ENCODE data around the gene C16orf95. TPM values are rescaled to one million over a fixed set of nuclear protein-coding genes. Genes with fewer than 3 reads are reported as not detected.

Gene C16orf95
- total RNA-seq, 4 donors from 2014 or later = 0.54 to 1.3 (median 0.54) TPM; not detected in 1

- intact Hi-C loops (cut with DNase I) = loop anchor here (5.0 kb wide), 1 partner anchor 712 kb away; no protein-coding TSS in a partner anchor
- H3K36me3 ChIP-seq = no peaks in the 10 kb centered on the region
- no peak for DNase-seq
- H3K27ac ChIP-seq = no peak overlapping the region
- H3K4me3 ChIP-seq (replicated peaks in 1 of 3) = no peak overlapping the region
- H3K9me3 ChIP-seq = no peaks in the 10 kb centered on the region
- no peaks in the 10 kb centered on the region for H3K27me3 ChIP-seq
- 91% methylated on average over 1 to 4 of the region's 4 CpGs for WGBS, 2 donors
- peaks cover 0 to 3% of the 10 kb centered on the region in 2 donors for H3K4me1 ChIP-seq
- TF ChIP-seq, protein P1, sequence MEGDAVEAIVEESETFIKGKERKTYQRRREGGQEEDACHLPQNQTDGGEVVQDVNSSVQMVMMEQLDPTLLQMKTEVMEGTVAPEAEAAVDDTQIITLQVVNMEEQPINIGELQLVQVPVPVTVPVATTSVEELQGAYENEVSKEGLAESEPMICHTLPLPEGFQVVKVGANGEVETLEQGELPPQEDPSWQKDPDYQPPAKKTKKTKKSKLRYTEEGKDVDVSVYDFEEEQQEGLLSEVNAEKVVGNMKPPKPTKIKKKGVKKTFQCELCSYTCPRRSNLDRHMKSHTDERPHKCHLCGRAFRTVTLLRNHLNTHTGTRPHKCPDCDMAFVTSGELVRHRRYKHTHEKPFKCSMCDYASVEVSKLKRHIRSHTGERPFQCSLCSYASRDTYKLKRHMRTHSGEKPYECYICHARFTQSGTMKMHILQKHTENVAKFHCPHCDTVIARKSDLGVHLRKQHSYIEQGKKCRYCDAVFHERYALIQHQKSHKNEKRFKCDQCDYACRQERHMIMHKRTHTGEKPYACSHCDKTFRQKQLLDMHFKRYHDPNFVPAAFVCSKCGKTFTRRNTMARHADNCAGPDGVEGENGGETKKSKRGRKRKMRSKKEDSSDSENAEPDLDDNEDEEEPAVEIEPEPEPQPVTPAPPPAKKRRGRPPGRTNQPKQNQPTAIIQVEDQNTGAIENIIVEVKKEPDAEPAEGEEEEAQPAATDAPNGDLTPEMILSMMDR (IDR thresholded peaks at IDR 0.05) = no peak
- TF ChIP-seq POLR2A (IDR thresholded peaks at IDR 0.05) = no peak
Measured at GRCh38 chr16:87274794-87275193, 42.4 kb downstream of the C16orf95 start.

DNA sequence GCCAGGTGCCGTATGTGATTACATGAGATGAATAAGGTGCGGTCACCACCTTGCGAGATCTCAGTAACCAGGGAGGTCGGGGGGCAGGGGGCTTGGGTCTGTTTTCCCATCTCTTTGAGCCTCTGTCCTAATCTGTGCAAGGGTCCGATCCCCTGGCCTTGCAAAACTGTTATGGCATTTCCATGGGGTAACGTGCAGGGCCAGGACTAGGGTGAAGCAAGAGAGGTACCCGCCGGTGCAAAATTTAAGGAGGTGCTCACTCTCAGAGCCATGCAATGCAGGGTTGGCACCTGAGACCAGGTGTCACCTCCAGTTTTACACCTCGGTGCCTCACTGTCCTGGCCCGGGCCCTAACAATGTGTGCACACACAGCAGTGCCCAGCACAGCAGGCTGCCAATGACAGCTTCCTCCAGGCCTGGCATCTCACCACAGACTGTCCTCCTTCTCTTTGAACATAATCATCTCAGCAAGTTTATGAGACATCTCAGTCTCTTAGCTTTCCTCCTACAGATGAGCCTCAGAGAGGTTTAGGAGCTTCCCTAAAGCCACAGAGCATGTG lies 43.6 kb downstream of the C16orf95 start:
- Histone ChIP-seq H3K36me3 (no peaks in the 10 kb centered on the region), H3K27me3 (no peaks in the 10 kb centered on the region), H3K4me1 (no peaks in the 10 kb centered on the region), H3K4me3 (replicated peaks in 1 of 3) (no peak overlapping the region), H3K9me3 (no peaks in the 10 kb centered on the region), H3K27ac (no peak overlapping the region)
- TF ChIP-seq, protein P1 (IDR thresholded peaks at IDR 0.05) = no peak
- no peak for TF ChIP-seq POLR2A (IDR thresholded peaks at IDR 0.05)
- 93 to 96% methylated on average over 10 of the region's 10 CpGs for WGBS, 2 donors
- intact Hi-C loops (cut with DNase I) = no loop called here
- DNase-seq = no peak

GRCh38 chr16:87271256-87271655 lies 45.9 kb downstream of the C16orf95 start:
- Histone ChIP-seq H3K27me3 (no peaks in the 10 kb centered on the region), H3K36me3 (no peaks in the 10 kb centered on the region), H3K9me3 (no peaks in the 10 kb centered on the region), H3K4me3 (replicated peaks in 1 of 3) (no peak overlapping the region), H3K27ac (no peak overlapping the region), H3K4me1 (no peaks in the 10 kb centered on the region)
- no peak for DNase-seq
- intact Hi-C loops (cut with DNase I) = no loop called here
- no peak for TF ChIP-seq POLR2A (IDR thresholded peaks at IDR 0.05)
- TF ChIP-seq, protein P1 (IDR thresholded peaks at IDR 0.05) = no peak
- WGBS, 2 donors = 78 to 82% methylated on average over 6 to 11 of the region's 11 CpGs

GRCh38 chr16:87267566-87267965 lies 49.6 kb downstream of the C16orf95 start:
- H3K4me3 ChIP-seq (replicated peaks in 1 of 3) = no peak overlapping the region
- H3K9me3 ChIP-seq = no peaks in the 10 kb centered on the region
- WGBS, 2 donors = 84 to 86% methylated on average over 8 of the region's 8 CpGs
- no peak overlapping the region for H3K27ac ChIP-seq
- H3K27me3 ChIP-seq = no peaks in the 10 kb centered on the region
- TF ChIP-seq POLR2A (IDR thresholded peaks at IDR 0.05) = no peak
- TF ChIP-seq, protein P1 (IDR thresholded peaks at IDR 0.05) = no peak
- H3K36me3 ChIP-seq = no peaks in the 10 kb centered on the region
- DNase-seq = no peak
- intact Hi-C loops (cut with DNase I) = no loop called here
- H3K4me1 ChIP-seq = peaks cover 0 to 7% of the 10 kb centered on the region in 2 donors

DNA sequence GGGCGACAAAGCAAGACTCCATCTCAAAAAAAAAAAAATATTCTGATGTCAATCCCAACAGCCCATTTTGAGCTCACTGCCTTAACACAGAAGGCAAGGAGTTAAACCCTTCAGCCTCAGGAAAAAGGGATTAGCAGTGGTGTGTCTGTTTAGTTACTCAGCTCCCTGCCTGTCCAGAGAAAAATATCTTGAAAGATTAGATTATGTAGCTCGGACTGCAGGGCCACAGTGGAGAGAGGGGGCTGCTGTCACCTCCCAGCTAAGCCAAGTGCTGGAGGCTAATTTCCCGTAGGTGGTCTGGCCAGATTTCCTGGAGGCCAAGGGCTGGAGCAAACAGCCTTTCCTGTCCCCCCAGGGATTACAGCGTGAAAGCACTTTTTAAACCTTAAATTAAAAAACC lies 50.3 kb downstream of the C16orf95 start:
- Histone ChIP-seq H3K36me3 (no peaks in the 10 kb centered on the region), H3K27me3 (no peaks in the 10 kb centered on the region), H3K4me1 (peaks cover 0 to 7% of the 10 kb centered on the region in 2 donors), H3K27ac (no peak overlapping the region), H3K4me3 (replicated peaks in 1 of 3) (no peak overlapping the region), H3K9me3 (no peaks in the 10 kb centered on the region)
- no peak for DNase-seq
- no peak for TF ChIP-seq POLR2A (IDR thresholded peaks at IDR 0.05)
- TF ChIP-seq, protein P1 (IDR thresholded peaks at IDR 0.05) = no peak
- 44 to 57% methylated on average over 4 of the region's 4 CpGs for WGBS, 2 donors
- intact Hi-C loops (cut with DNase I) = no loop called here
